SU-DHL-6 (cell line): Measurements from ENCODE around the gene STK10.

Experiments
- H2AFZ ChIP-seq: fragments of 200-600 bp; sonication (generic); 2 replicates; pipeline ENCODE4 v1.6.1; 2014; ENCODE audit warnings: low read depth, mild to moderate bottlenecking, moderate library complexity, mixed read lengths, antibody characterized with exemption, low read length; ENCODE audit not compliant: severe bottlenecking
- H3F3A ChIP-seq: fragments of 200-600 bp; shearing (Covaris generic); 2 replicates; pipeline ENCODE4 v1.6.0; 2016; ENCODE audit warnings: antibody characterized with exemption, mild to moderate bottlenecking; ENCODE audit not compliant: insufficient read depth
- H3K27ac ChIP-seq: fragments of 200-600 bp; sonication (generic); 2 replicates; pipeline ENCODE4 v1.5.1; 2016; ENCODE audit warnings: low read depth, mild to moderate bottlenecking, low read length, moderate library complexity, mixed read lengths
- H3K27me3 ChIP-seq: fragments of 200-600 bp; sonication (generic), shearing (Covaris generic); 2 replicates; pipeline ENCODE4 v1.6.0; 2014; ENCODE audit warnings: mild to moderate bottlenecking, low read length
- H3K36me3 ChIP-seq: fragments of 200-600 bp; sonication (generic); 2 replicates; pipeline ENCODE4 v1.6.1; 2014; ENCODE audit warnings: mild to moderate bottlenecking, low read length, mixed read lengths
- H3K4me2 ChIP-seq: fragments of 300-600, 200-600 bp; shearing (Covaris generic), sonication (generic); 2 replicates; pipeline ENCODE4 v1.6.0; 2014; ENCODE audit warnings: low read length, low read depth, mild to moderate bottlenecking; ENCODE audit not compliant: poor library complexity, severe bottlenecking
- H3K4me3 ChIP-seq: fragments of 200-600 bp; sonication (generic); 2 replicates; pipeline ENCODE4 v1.5.1; 2014; ENCODE audit warnings: antibody characterized with exemption, low read length, mild to moderate bottlenecking, mixed read lengths; ENCODE audit not compliant: insufficient read depth, poor library complexity, severe bottlenecking
- H3K79me2 ChIP-seq: fragments of 200-600 bp; sonication (generic); 2 replicates; pipeline ENCODE4 v1.6.1; 2014; ENCODE audit warnings: mild to moderate bottlenecking, low read length, moderate library complexity; ENCODE audit not compliant: insufficient read depth
- H3K9ac ChIP-seq: fragments of 200-600 bp; sonication (generic); 2 replicates; pipeline ENCODE4 v1.7.0; 2014; ENCODE audit warnings: mild to moderate bottlenecking, low read length
- H3K9me2 ChIP-seq: fragments of 200-600 bp; sonication (generic); replicated peaks from 2 replicates; pipeline ENCODE4 v1.6.1; 2014; ENCODE audit warnings: low read length; ENCODE audit not compliant: insufficient read depth
- H3K9me3 ChIP-seq: fragments of 200-600 bp; sonication (generic); 2 replicates; pipeline ENCODE4 v1.6.1; 2014; ENCODE audit warnings: low read length, mixed read lengths; ENCODE audit not compliant: insufficient read depth
- H4K20me1 ChIP-seq: fragments of 200-600 bp; sonication (generic); 2 replicates; pipeline ENCODE4 v1.6.1; 2014; ENCODE audit warnings: low read depth, mild to moderate bottlenecking, antibody characterized with exemption, low read length, moderate library complexity, mixed read lengths
- CTCF ChIP-seq: fragments of 200-600 bp; sonication (generic); IDR thresholded peaks from one replicate; pipeline ENCODE4 v1.5.1; 2017; ENCODE audit warnings: antibody characterized with exemption, mild to moderate bottlenecking, low read length, moderate library complexity; ENCODE audit not compliant: insufficient read depth, poor library complexity, severe bottlenecking
- EZH2phosphoT487 ChIP-seq: fragments of 200-600 bp; sonication (generic), shearing (Covaris generic); conservative IDR thresholded peaks from 2 replicates; pipeline ENCODE4 v1.6.1; 2018; ENCODE audit warnings: mild to moderate bottlenecking, antibody characterized with exemption, low read length, moderate library complexity, mixed read lengths

STK10 gene

GRCh38 chr5:172164769-172165212 lies 23.2 kb downstream of the STK10 start:
- no peaks in the 10 kb centered on the region for H3F3A ChIP-seq
- no peaks in the 10 kb centered on the region for H4K20me1 ChIP-seq
- no peaks in the 10 kb centered on the region for H3K27me3 ChIP-seq
- no peak overlapping the region for H3K9ac ChIP-seq
- TF ChIP-seq CTCF: no peak
- TF ChIP-seq EZH2phosphoT487: no peak
- no peak overlapping the region for H3K4me3 ChIP-seq
- H3K27ac ChIP-seq: no peak overlapping the region
- H3K9me2 ChIP-seq: no peaks in the 10 kb centered on the region
- no peak overlapping the region for H3K4me2 ChIP-seq
- no peaks in the 10 kb centered on the region for H3K36me3 ChIP-seq
- H3K9me3 ChIP-seq: no peaks in the 10 kb centered on the region
- H2AFZ ChIP-seq: no peak overlapping the region
- H3K79me2 ChIP-seq: peaks cover 88% of the 10 kb centered on the region

- H3K36me3 ChIP-seq: no peaks in the 10 kb centered on the region
- no peak overlapping the region for H3K4me3 ChIP-seq
- no peaks in the 10 kb centered on the region for H3K9me2 ChIP-seq
- no peak overlapping the region for H3K9ac ChIP-seq
- no peak overlapping the region for H3K27ac ChIP-seq
- TF ChIP-seq EZH2phosphoT487: no peak
- TF ChIP-seq CTCF: no peak
- H3K4me2 ChIP-seq: no peak overlapping the region
- H4K20me1 ChIP-seq: no peaks in the 10 kb centered on the region
- 0 out of 2 replicates have a peak, but pooled peaks cover 5% of the 10 kb centered on the region for H3F3A ChIP-seq
- peaks cover 81% of the 10 kb centered on the region for H3K79me2 ChIP-seq
- no peaks in the 10 kb centered on the region for H3K9me3 ChIP-seq
- H3K27me3 ChIP-seq: no peaks in the 10 kb centered on the region
- no peak overlapping the region for H2AFZ ChIP-seq
Observed at GRCh38 chr5:172163346-172163745, 24.7 kb downstream of the STK10 start.

- 0 out of 2 replicates have a peak, but pooled peaks cover 5% of the 10 kb centered on the region for H3F3A ChIP-seq
Observed at GRCh38 chr5:172162987-172163343, 25.1 kb downstream of the STK10 start.

More at GRCh38 chr5:172162987-172163343, 25.1 kb downstream of the STK10 start:
- no peaks in the 10 kb centered on the region for H3K9me3 ChIP-seq
- no peak overlapping the region for H3K4me2 ChIP-seq
- no peaks in the 10 kb centered on the region for H3K36me3 ChIP-seq
- TF ChIP-seq CTCF: no peak
- TF ChIP-seq EZH2phosphoT487: no peak
- no peaks in the 10 kb centered on the region for H3K27me3 ChIP-seq
- no peak overlapping the region for H2AFZ ChIP-seq
- no peaks in the 10 kb centered on the region for H3K9me2 ChIP-seq
- no peak overlapping the region for H3K4me3 ChIP-seq
- no peak overlapping the region for H3K27ac ChIP-seq
- H3K9ac ChIP-seq: no peak overlapping the region
- no peaks in the 10 kb centered on the region for H4K20me1 ChIP-seq
- H3K79me2 ChIP-seq: peaks cover 78% of the 10 kb centered on the region
